GM21786 (cell line): ENCODE measurements around the gene RAD51B.
"Not testable (repeated sequence)": the region's sequence is repeated elsewhere in the genome, so short reads cannot be mapped to it uniquely, and the experiment has no call there.

ENCODE experiments used
- ATAC-seq: cut with Tn5 transposase; IDR thresholded peaks from one replicate; pipeline ENCODE4 v1.9.1; 2021; ENCODE audit not compliant: unreplicated experiment

The RAD51B gene

DNA sequence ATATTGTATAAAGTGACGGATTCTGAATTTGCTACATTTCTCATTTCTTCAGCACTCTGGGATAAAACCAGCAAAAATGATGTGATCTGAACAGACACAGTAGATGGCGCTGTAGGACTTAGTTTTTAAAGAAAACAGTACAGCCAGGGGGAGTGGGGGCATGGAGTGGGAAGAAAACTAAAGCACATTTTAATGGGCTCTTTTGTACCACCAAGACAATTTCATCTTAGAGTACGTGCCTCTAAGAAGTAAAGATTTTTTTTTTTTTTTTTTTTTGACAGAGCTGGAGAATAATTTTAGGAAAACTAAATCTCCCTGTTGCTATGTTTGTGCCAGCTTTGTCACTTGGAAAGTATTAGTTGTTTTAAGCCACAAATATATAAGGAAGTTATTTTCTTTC, 124.4 kb downstream of the RAD51B start:
- ATAC-seq = no peak

DNA sequence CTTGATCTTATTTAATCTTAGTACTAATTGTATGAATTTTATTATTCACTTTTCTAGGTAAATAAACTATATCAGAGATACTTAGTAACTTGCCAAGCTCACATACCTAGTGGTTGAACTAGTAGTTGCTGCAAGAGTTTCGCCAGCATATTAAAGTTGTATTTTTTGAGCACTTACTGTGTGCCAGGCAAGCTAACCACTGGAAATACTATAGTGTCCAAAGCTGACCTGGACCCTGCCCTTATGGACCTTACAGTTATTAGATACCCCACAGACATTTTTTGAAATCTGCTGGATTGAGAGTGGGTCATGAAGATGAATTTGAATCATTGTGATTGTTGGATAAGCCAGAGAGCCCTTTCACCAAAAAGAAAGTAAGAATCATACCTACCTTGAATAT, 125.0 kb downstream of the RAD51B start:
- no peak for ATAC-seq

DNA sequence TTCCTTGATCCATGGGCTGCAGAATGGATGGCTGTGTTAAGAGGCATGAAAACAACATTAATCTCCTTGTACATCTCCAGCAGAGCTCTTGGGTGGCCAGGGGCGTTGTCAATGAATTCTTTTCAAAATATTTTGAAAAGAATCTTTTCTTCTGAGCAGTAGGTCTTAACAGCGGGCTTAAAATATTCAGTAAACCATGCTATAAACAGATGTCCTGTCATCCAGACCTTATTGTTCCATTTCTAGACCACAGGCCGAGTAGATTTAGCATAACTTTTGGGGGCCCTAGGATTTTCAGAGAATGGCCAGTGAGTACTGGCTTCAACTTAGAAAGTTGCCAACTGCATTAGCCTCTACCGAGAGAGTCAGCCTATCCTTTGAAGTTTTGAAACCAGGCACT, 130.2 kb downstream of the RAD51B start:
- ATAC-seq = no peak

DNA sequence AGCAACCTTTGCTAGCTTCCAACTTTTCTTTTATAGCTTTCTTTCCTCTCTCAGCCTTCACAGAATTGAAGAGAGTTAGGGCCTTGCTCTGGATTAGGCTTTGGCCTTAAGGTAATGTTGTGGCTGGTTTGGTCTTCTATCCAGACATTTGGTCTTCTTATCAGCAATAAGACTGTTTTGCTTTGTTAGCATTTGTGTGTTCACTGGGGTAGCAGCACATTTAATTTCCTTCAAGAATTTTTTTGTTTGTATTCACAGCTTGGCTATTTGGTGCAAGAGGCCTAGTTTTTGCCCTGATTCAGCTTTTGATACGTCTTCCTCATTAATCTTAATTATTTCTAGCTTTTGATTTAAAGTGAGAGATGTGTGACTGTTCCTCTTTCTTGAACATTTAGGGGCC, 130.8 kb downstream of the RAD51B start:
- no peak for ATAC-seq

DNA sequence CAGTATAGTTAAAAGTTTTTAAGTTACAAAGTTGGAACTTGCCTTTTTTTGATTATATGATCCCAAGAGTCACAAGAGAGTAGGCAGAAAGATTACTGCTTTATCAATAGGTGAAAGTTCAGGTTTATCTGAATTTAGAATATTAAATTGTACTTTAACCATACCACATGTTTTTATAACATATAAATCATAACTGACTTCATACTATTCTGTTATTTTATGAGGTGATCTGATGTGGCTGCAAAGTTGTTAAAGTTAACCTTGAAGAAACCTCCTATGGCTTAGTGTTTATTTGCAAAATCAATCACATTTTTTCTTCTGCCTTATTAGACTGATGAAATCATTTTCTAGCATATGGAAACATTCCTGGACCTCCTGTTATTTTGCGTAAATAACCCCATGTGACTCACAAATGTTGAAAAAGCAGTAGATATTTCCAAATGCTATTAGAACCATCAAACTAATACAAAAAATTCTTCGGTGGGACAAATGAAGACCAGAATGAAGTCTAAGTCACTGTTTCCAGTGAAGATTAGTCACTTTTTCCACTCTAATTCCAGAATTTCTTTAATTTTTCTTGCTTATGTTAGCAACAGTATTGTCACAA, 132.1 kb downstream of the RAD51B start:
- ATAC-seq = no peak

DNA sequence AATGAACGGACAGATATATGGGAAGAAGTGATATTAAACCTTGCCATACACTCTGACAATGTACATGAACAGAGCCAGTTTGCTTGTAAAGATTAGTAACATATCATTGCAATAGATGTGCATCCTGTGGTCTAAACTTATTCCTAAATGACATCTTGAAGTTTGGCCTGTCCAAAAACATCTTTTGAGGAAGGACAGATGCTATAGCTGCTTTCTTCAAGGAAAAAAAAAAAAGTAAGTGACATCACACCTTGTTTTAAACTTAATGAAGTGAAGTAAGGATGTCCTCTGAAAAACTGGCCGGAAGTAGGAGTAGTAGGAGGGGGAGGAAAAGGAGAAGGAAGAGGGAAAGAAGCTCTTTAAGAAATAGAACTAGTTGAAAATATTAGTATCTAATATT, 132.8 kb downstream of the RAD51B start:
- ATAC-seq = no peak

DNA sequence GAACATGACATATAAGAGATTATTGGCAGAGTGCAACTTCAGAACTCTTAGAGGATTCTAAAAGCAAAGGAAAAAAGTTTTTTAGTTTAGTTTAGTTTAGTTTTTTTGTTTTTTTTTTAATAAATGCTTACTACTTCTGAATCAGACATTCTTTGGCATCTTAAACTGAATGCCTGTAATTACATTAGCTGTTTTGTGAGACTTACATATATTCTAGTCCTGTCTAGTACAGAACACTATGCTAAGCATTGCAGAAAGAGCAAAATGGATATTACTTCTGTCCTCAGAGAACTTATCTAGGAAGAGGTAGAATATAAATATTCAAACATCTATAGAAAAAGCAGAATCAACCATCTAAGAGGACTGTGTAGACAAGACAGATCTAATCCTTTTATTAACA, 133.2 kb downstream of the RAD51B start:
- no peak for ATAC-seq

DNA sequence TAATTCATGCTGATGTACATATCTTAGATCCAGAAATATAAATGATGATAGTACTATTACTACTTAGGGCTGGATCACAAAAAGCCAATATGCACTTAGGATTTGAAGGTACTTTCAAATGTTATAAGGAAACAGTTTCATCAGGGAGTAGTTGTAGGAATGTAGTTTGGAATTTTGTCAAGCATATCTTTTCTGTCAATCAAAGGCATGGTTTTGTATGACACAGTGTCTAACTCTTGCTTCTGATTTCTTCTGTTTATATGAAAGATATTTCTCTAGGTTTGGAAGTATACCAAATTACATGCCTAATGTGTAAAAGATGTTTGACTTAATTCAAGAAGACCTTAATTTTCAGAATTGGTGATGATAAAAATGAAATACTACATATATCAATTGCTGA, 135.7 kb downstream of the RAD51B start:
- no peak for ATAC-seq

DNA sequence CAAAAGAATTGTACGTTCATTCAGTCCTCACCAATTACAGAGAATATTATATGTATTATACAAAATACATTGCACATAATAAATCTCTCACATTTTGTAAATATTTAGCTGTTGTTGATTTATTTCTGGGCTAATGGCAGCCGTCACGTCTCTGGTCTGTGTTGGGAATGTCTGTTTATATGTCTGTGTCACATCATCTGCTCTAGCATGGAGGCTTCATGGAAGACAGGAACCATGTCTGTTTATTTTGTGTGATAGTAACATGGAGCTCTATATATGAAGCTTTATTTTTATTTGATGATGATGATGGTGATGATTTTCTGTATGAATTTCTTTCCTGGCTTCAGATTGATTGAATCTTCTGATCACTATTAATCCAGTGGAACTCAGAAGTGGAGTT, 138.4 kb downstream of the RAD51B start:
- no peak for ATAC-seq

DNA sequence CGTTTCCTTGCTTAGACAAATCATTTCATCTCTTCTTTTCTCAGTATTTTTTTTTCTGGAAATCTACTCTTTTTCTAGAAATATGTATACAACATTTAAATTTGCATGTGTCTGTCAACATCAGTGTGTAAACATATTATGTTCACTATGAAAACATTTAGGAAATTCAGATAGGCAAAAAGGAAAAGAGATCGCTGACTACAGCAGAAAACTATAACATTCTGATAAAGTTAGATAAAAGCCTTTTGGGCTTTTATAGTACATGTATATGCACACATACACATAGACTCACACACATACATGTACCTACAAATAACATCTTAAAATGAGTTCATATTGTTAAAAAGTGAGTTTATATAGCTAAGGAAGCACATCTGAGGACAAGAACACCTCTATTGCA, 142.1 kb downstream of the RAD51B start:
- ATAC-seq = no peak

DNA sequence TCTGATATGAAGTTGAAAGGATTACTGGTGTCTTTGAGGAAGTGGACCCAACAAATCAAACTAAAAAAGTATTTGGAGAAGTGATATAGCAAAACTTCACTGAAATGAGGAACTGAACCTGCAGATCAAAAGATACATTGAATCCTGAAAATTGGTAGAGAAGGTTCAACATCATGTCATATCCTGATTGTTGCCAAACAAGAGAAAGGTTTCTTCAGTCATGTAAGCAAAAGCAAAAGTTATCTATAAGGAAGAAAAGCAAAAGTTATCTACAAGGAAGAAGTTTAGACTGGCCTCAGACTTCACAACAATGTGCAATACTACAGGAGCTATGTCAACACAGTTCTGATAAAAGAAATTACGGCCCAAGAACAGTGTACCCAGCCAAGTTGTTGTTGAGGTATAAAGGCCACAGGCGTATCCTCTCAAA, 142.7 kb downstream of the RAD51B start:
- no peak for ATAC-seq

DNA sequence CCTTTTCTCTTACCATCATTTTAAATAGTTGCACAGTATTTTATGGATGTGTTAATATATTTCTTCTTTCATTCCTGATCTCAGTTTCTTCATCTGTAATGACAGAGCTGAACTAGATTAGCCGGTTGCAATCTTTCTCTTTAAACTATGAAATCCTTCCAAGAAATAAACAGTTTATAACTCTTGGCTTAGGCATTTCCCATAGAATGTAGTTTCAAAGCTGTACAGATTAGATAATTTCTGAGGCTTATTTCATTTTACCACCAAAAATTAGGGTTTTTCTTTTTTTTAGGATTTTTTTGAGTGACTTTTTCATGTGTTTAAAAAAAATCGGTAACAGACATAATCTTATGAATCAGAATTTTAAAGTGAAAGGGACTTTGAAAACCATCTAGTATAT, 144.0 kb downstream of the RAD51B start:
- no peak for ATAC-seq

DNA sequence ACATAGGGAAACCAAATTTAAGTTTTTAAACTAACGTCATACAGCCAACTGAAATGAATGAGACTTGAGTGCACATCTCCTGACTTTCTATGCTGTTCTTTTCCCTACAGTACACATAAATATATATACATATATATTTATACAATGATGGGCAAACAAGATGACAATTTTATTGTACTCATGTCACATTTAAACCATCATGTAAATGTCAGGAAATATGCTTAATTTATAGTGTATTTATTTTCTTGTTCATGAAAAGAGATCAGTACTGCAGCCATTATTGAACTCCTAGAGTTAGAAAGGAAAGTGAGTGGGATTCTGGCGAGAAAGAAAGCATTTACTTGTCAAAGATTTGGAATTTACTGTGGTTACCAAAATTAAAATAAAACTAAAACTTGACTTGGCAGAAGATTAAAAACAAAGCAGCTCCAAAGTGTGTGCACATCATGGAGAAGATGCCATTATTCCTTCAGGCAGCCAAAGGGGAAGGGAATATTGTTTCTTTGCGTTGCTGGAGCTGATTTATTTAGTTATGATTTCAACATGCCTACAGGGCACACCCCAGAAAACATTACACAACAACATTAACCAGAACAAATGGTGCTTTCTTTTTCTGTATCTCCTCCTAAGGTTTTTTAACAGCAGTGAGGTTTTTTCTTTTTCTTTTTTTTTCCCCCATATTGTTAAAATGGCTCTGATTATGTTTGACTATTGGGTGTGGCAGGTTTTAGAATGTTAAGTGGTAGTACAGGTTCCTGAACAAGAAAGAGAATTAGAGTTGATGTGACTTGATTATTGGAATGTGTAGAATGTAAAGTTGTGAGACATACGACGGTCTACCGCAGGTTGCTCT, 144.6 kb downstream of the RAD51B start:
- no peak for ATAC-seq

DNA sequence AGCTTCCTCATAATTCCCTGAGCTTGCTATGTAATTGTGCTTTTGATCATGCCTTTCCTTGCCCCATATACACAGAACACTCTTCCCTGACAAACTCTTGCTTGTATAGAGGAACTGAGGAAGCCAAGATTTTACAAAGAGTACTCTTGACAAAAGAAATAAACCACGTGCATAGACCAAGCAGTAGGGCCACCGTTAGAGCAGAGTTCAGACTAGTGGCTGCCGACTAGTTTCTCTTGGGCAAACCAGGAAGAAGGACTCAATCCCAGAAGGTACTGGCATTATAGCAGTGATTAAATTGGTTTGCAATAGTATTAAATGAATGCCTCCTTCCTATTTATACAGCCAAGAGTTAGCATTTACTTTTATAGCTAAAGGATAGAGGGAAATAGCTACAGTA, 146.1 kb downstream of the RAD51B start:
- no peak for ATAC-seq

DNA sequence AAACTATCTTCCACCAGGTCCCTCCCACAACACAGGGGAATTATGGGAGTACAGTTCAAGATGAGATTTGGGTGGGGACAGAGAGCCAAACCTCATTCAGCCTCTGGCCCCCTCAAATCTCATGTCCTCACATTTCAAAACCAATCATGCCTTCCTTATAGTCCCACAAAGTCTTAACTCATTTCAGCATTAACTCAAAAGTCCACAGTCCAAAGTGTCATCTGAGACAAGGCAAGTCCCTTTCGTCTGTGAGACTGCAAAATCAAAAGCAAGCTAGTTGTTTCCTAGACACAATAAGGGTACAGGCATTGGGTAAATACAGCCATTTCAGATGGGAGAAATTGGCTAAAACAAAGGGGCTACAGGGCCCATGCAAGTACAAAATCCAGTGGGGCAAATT, 147.6 kb downstream of the RAD51B start:
- ATAC-seq = no peak

DNA sequence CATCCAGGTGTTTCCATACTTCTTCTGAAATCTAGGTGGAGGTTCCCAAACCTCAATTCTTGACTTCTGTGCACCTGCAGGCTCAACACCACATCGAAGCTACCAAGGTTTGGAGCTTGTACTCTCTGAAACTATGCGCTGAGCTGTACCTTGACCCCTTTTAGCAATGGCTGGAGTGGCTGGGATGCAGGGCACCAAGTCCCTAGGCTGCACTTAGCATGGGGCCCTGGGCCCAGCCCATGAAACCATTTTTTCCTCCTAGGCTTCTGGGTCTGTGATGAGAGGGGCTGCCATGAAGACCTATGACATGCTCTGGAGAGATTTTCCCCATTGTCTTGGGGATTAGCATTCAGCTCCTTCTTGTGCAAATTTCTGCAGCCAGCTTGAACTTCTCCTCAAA, 148.4 kb downstream of the RAD51B start:
- not testable (repeated sequence) for ATAC-seq

DNA sequence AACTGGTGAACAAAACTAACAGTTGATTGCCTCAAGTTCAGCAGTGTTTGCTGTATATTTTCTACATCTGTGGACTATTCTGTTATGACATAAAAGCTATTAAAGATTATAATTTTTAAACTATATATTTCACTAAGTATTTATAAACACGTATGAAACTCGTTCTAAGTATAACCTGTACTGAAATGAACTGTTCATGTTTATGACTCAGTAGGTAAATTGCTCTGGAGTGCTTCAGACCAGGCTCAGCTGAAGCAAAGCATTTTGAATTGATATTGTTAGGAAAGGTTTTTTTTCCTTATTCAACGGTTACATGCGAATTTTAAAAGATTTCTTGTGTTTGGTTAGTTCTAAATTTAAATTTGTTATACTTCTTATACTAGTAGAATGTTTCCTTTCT, 151.3 kb downstream of the RAD51B start:
- no peak for ATAC-seq

DNA sequence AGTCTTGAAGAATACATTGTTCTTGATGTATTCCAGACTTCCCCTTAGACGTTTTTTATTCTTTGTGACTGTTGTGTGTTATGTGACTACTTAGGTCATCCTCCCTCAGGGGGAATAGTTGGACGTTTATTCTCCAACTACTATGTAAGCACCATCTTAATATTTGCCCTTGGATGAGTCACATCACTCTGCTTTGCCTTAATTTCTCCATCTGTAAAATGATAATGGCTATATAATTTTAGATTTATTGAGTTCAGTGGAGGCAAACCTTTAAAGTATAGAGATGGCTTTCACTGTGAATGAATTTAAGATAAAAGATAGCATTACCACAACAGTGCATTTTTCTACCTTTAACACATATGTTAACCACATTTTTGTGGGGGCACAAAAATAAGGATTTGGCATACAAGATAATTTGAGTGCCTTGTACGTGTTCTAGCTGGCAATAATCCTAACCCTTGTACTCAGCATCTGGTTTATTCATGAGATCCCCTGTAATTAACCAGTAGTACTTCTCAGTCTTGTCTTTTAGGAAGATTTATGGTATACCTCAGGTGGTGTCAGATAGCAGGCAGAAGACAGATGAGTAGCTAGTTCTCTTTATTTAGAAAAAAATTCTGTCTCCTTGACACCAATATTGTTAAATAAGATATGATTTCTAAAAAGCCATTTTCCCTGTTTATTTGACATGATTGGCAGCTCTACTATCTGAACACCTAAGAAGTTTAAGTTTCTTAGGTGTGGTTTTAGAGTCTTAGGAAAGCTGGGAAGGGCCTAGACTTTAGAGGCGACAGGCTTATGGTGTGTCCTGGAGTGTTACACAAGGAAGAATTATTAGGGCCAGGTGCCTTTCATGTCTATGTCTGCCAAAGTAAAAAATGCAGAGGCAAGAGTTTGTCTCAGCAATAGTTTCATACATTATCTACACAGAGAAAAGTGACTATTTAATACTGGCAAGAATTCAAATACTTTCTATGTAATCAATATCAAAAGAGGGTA, 152.3 kb downstream of the RAD51B start:
- ATAC-seq = no peak

DNA sequence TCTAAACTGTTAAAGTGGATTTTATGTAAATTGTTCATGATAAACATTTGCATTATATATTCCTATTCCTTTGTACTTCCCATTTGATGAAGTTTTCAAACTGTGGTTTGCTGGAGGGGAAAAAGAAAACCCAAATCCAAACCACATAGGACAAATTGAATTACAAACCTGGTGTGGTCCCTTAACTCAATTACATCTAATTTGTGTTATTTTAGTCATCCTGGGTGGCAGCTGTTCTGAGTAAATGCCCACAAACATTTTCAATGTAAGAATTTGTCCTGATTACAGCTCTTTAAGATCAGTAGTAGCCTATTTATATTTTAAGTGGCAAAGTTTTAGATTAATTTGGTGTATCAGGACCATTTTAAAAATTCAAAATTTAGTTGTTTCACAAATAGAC, 153.9 kb downstream of the RAD51B start:
- no peak for ATAC-seq

DNA sequence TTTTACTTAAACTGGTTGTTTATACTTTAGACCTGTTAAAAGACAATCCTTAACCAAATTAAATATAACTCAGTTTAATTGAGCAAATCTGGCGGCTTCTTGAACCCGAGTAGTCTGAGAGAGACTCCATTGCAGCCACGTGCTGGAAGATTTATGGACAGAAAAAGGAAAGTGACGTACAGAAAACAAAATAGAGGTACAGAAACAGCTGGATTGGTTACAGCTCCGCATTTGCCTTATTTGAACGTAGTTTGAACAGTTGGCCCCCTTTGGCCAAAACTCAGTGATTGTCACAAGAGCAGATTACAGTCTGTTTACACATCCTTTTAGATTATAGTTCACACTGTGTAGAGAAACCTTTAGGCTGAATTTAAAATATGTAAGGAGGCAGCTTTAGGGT, 155.9 kb downstream of the RAD51B start:
- no peak for ATAC-seq

DNA sequence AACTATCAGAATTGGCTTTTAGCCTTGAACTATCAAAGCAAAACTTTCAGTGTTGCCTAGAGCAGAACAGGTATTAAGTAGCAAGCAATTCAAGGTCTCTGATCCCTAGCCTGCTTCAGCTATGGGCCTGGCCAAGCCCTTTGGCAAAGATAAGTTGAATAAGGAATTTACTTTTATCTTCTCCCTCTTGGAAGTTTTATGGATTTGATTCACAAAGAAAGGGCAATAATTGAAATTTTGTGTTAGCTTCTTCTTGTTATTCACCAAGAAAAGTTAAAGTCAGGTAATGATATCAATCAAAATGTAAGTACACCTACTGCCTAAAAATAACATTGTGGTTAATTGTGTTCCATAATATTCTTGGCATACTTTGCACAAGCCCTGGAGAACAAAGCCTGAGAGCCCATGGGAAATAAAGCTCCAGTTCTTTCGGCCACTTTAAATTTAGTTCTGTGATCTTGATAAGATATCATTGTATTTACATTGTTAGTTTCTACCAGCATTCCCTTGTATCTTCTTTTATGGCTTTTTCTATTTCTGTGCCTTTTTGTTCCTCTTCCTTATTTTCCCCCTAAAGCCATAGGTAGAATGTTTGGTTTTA, 158.0 kb downstream of the RAD51B start:
- ATAC-seq = no peak
